IPS-18a (cell line): Measurements from ENCODE around the gene CHMP4B.

Experiments used
- H3K27ac ChIP-seq: one replicate; pipeline ENCODE4 v1.5.1; 2013; ENCODE audit warnings: low read length
- H3K27me3 ChIP-seq: one replicate; pipeline ENCODE4 v1.6.1; 2013; ENCODE audit warnings: mild to moderate bottlenecking, low read length; ENCODE audit not compliant: control insufficient read depth, insufficient read depth
- H3K36me3 ChIP-seq: one replicate; pipeline ENCODE4 v1.6.1; 2013; ENCODE audit warnings: low read depth, low read length; ENCODE audit not compliant: control insufficient read depth
- H3K4me1 ChIP-seq: one replicate; pipeline ENCODE4 v1.6.1; 2013; ENCODE audit warnings: low read depth, low read length; ENCODE audit not compliant: control insufficient read depth
- H3K4me3 ChIP-seq: one replicate; pipeline ENCODE4 v1.5.1; 2013; ENCODE audit warnings: low read length
- H3K9ac ChIP-seq: one replicate; pipeline ENCODE4 v1.6.1; 2013; ENCODE audit warnings: mild to moderate bottlenecking, low read length, moderate library complexity
- H3K9me3 ChIP-seq: one replicate; pipeline ENCODE4 v1.6.1; 2013; ENCODE audit warnings: low read depth, low read length; ENCODE audit not compliant: control insufficient read depth

CHMP4B gene

DNA sequence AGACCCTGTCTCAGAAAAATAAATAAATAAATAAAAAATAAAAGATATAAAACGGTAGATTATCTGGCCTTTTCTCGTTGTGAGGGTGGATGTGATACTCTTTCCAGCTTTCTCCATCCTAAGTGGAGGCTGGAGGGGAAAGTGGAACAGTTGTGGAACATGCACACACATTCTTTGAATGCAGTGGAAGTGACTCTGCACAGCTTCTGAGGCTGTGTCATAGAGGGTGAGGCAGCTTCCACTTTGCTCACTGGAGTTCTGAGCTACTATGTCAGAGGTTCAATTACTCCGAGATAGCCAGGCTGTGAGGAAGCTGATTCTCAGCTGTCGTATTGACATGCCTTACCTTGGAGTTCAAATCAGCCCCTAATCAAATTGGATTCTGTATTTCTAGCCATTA, 82.2 kb downstream of the CHMP4B start:
- no peaks in the 10 kb centered on the region for H3K4me1 ChIP-seq
- no peak overlapping the region for H3K4me3 ChIP-seq
- no peaks in the 10 kb centered on the region for H3K9me3 ChIP-seq
- no peak overlapping the region for H3K9ac ChIP-seq
- H3K27me3 ChIP-seq = no peaks in the 10 kb centered on the region
- H3K27ac ChIP-seq = no peak overlapping the region
- H3K36me3 ChIP-seq = no peaks in the 10 kb centered on the region

- no peaks in the 10 kb centered on the region for H3K9me3 ChIP-seq
- H3K27me3 ChIP-seq = no peaks in the 10 kb centered on the region
- no peak overlapping the region for H3K4me3 ChIP-seq
- no peaks in the 10 kb centered on the region for H3K4me1 ChIP-seq
- no peak overlapping the region for H3K27ac ChIP-seq
- no peak overlapping the region for H3K9ac ChIP-seq
- H3K36me3 ChIP-seq = no peaks in the 10 kb centered on the region
These were observed 83.7 kb downstream of the CHMP4B start for GRCh38 chr20:33894798-33895197.

DNA sequence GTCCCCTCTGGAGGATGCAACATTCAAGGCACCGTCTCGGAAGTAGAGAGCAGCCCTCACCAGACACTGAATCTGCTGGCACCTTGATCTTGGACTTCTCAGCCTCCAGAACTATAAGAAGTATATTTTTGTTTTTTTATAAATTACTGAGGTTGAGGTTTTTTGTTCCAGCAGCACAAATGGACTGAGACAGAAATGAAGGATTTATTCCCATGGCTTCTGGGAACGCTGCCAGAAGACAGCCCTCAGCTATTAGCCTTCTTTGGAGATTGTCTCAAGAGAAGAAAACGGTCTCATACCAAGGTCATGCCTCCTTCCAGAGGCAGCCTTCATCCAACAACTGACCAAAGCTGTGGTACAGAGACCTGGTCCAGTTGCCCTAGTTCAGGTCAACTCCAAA, 85.4 kb downstream of the CHMP4B start:
- Histone ChIP-seq H3K4me1 (no peaks in the 10 kb centered on the region), H3K4me3 (no peak overlapping the region), H3K27me3 (no peaks in the 10 kb centered on the region), H3K9me3 (no peaks in the 10 kb centered on the region), H3K36me3 (no peaks in the 10 kb centered on the region), H3K27ac (no peak overlapping the region), H3K9ac (no peak overlapping the region)

DNA sequence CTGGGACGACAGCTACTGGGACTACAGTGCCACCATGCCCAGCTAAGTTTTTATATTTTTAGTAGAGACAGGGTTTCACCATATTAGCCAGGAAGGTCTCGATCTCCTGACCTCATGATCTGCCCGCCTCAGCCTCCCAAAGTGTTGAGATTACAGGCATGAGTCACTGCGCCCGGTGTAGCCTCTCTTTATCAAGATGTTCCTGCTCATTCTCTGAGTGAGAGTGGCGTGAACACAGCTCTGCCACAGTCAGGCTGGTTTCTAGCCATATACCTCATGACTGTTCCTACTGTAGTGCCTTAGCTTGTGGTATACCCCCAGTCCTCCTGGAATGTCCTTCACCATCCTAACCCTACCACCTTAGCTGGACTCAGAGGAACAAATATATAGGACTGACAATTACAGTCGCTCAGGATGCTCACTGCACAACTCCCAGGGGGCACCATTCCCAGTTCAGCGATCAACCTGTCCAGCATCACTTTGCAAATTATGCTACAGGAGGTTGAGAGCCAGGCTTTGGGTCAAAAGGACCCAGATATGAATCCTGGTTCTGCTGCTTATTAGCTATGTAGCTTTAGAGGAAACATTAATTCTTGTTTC, 86.3 kb downstream of the CHMP4B start:
- no peaks in the 10 kb centered on the region for H3K27me3 ChIP-seq
- no peaks in the 10 kb centered on the region for H3K36me3 ChIP-seq

GRCh38 chr20:33899106-33899505, 88.0 kb downstream of the CHMP4B start:
- no peaks in the 10 kb centered on the region for H3K4me1 ChIP-seq
- no peaks in the 10 kb centered on the region for H3K27me3 ChIP-seq
- H3K9ac ChIP-seq = no peak overlapping the region
- no peaks in the 10 kb centered on the region for H3K36me3 ChIP-seq
- no peaks in the 10 kb centered on the region for H3K9me3 ChIP-seq
- H3K27ac ChIP-seq = no peak overlapping the region
- no peak overlapping the region for H3K4me3 ChIP-seq

More for the DNA sequence above, 86.3 kb downstream of the CHMP4B start:
- Histone ChIP-seq H3K4me1 (no peaks in the 10 kb centered on the region), H3K9me3 (no peaks in the 10 kb centered on the region), H3K27ac (no peak overlapping the region), H3K9ac (no peak overlapping the region), H3K4me3 (no peak overlapping the region)

GRCh38 chr20:33900521-33901131, 89.5 kb downstream of the CHMP4B start:
- no peak overlapping the region for H3K4me3 ChIP-seq
- no peaks in the 10 kb centered on the region for H3K36me3 ChIP-seq
- H3K9ac ChIP-seq = no peak overlapping the region
- H3K4me1 ChIP-seq = no peaks in the 10 kb centered on the region
- no peaks in the 10 kb centered on the region for H3K9me3 ChIP-seq
- H3K27me3 ChIP-seq = no peaks in the 10 kb centered on the region
- H3K27ac ChIP-seq = no peak overlapping the region

- Histone ChIP-seq H3K9me3 (no peaks in the 10 kb centered on the region), H3K36me3 (no peaks in the 10 kb centered on the region), H3K27ac (no peak overlapping the region), H3K9ac (no peak overlapping the region), H3K4me3 (no peak overlapping the region), H3K27me3 (no peaks in the 10 kb centered on the region), H3K4me1 (no peaks in the 10 kb centered on the region)
These were observed 90.0 kb downstream of the CHMP4B start for GRCh38 chr20:33901132-33901523.

DNA sequence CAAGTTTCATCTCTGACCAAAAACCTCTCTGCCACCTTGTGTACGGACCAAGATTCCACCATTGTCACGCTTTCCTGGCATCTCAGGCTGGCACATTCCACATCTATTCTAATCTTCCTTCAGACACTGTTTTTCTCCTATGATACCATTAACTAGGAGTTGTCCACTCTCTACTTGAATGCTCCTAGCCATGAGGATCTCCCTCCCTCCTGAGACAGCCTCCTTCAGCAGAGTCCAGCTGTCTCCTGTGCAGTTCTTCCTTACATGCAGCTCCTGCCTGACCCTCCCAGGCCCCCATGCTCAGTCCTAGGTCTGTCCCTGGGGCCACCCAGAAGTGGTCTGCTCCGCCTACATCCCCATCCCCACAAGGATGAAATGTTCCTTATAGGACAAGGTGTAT, 90.9 kb downstream of the CHMP4B start:
- no peak overlapping the region for H3K27ac ChIP-seq
- no peaks in the 10 kb centered on the region for H3K27me3 ChIP-seq
- H3K4me1 ChIP-seq = no peaks in the 10 kb centered on the region
- H3K4me3 ChIP-seq = no peak overlapping the region
- no peaks in the 10 kb centered on the region for H3K9me3 ChIP-seq
- no peaks in the 10 kb centered on the region for H3K36me3 ChIP-seq
- no peak overlapping the region for H3K9ac ChIP-seq
